KMS-11 (cell line): Measurements from ENCODE around the gene ELMOD1.

Experiments used
- H2AFZ ChIP-seq: fragments of 200-600 bp; sonication (generic); 2 replicates; pipeline ENCODE4 v1.6.1; 2016; ENCODE audit warnings: antibody characterized with exemption, mixed run types, low read depth
- H3K27ac ChIP-seq: fragments of 200-600 bp; sonication (generic); 2 replicates; pipeline ENCODE4 v1.6.1; 2016; ENCODE audit warnings: mild to moderate bottlenecking, mixed run types
- H3K27me3 ChIP-seq: fragments of 200-600 bp; sonication (generic); 2 replicates; pipeline ENCODE4 v1.6.1; 2017; ENCODE audit warnings: mild to moderate bottlenecking, low read depth, mixed run types, moderate library complexity; ENCODE audit not compliant: insufficient read depth
- H3K36me3 ChIP-seq: fragments of 200-600 bp; sonication (generic); 2 replicates; pipeline ENCODE4 v1.6.1; 2017; ENCODE audit warnings: mild to moderate bottlenecking, mixed run types; ENCODE audit not compliant: insufficient read depth
- H3K4me1 ChIP-seq: fragments of 200-600 bp; sonication (generic); 2 replicates; pipeline ENCODE4 v1.6.1; 2016; ENCODE audit warnings: mild to moderate bottlenecking, low read depth, mixed run types; ENCODE audit not compliant: poor library complexity, severe bottlenecking
- H3K4me2 ChIP-seq: fragments of 200-600 bp; sonication (generic); 2 replicates; pipeline ENCODE4 v1.7.0; 2016; ENCODE audit warnings: mild to moderate bottlenecking, mixed run types
- H3K4me3 ChIP-seq: fragments of 200-600 bp; sonication (generic); IDR thresholded peaks from 2 replicates; pipeline ENCODE4 v1.6.1; 2017; ENCODE audit warnings: low read depth, low read length, mixed read lengths; ENCODE audit not compliant: insufficient read depth
- H3K79me2 ChIP-seq: fragments of 200-600 bp; sonication (generic); 2 replicates; pipeline ENCODE4 v1.6.1; 2016; ENCODE audit warnings: low read depth, mixed run types; ENCODE audit not compliant: insufficient read depth
- H3K9ac ChIP-seq: fragments of 200-600 bp; sonication (generic); 2 replicates; pipeline ENCODE4 v1.6.1; 2016; ENCODE audit warnings: mild to moderate bottlenecking, mixed run types
- H4K20me1 ChIP-seq: fragments of 200-600 bp; sonication (generic); 2 replicates; pipeline ENCODE4 v1.6.1; 2016; ENCODE audit warnings: mild to moderate bottlenecking, mixed run types; ENCODE audit not compliant: insufficient read depth
- CTCF ChIP-seq: fragments of 200-600 bp; sonication (generic); conservative IDR thresholded peaks from 2 replicates; pipeline ENCODE4 v1.6.1; 2017; ENCODE audit warnings: low read depth, mild to moderate bottlenecking, antibody characterized with exemption, low read length, moderate library complexity, mixed read lengths

ELMOD1 gene

GRCh38 chr11:107631043-107631442 lies 40.1 kb downstream of the ELMOD1 start:
- no peak for TF ChIP-seq CTCF
- Histone ChIP-seq H3K4me2 (no peak overlapping the region), H3K4me1 (no peaks in the 10 kb centered on the region), H3K9ac (no peak overlapping the region), H4K20me1 (no peaks in the 10 kb centered on the region), H3K27ac (no peak overlapping the region), H2AFZ (no peak overlapping the region), H3K36me3 (no peaks in the 10 kb centered on the region), H3K27me3 (no peaks in the 10 kb centered on the region), H3K79me2 (no peaks in the 10 kb centered on the region), H3K4me3 (no peak overlapping the region)

GRCh38 chr11:107631931-107632330 lies 41.0 kb downstream of the ELMOD1 start:
- no peak overlapping the region for H3K4me2 ChIP-seq
- H3K36me3 ChIP-seq: no peaks in the 10 kb centered on the region
- no peaks in the 10 kb centered on the region for H3K79me2 ChIP-seq
- H2AFZ ChIP-seq: no peak overlapping the region
- H3K27ac ChIP-seq: no peak overlapping the region
- H3K4me3 ChIP-seq: no peak overlapping the region
- no peaks in the 10 kb centered on the region for H4K20me1 ChIP-seq
- no peaks in the 10 kb centered on the region for H3K4me1 ChIP-seq
- no peaks in the 10 kb centered on the region for H3K27me3 ChIP-seq
- no peak overlapping the region for H3K9ac ChIP-seq
- no peak for TF ChIP-seq CTCF

- Histone ChIP-seq H4K20me1 (no peaks in the 10 kb centered on the region), H3K79me2 (no peaks in the 10 kb centered on the region), H3K4me2 (no peak overlapping the region), H3K36me3 (no peaks in the 10 kb centered on the region), H3K27ac (no peak overlapping the region), H3K27me3 (no peaks in the 10 kb centered on the region), H3K9ac (no peak overlapping the region), H3K4me1 (no peaks in the 10 kb centered on the region), H3K4me3 (no peak overlapping the region), H2AFZ (no peak overlapping the region)
- TF ChIP-seq CTCF: no peak
Measured at GRCh38 chr11:107646783-107647182, 55.8 kb downstream of the ELMOD1 start.

- H3K79me2 ChIP-seq: no peaks in the 10 kb centered on the region
- H3K9ac ChIP-seq: no peak overlapping the region
- no peaks in the 10 kb centered on the region for H4K20me1 ChIP-seq
- H3K4me2 ChIP-seq: no peak overlapping the region
- H2AFZ ChIP-seq: no peak overlapping the region
- TF ChIP-seq CTCF: no peak
- no peaks in the 10 kb centered on the region for H3K36me3 ChIP-seq
- no peaks in the 10 kb centered on the region for H3K4me1 ChIP-seq
- no peak overlapping the region for H3K27ac ChIP-seq
- no peak overlapping the region for H3K4me3 ChIP-seq
- H3K27me3 ChIP-seq: no peaks in the 10 kb centered on the region
Measured at GRCh38 chr11:107648242-107648641, 57.3 kb downstream of the ELMOD1 start.
